ENCODE measurements around the gene TOP3B. TPM values are rescaled to one million over a fixed set of nuclear protein-coding genes. Genes with fewer than 3 reads are reported as not detected.

TOP3B gene
- total and polyA plus RNA-seq, 2 donors (not counting 1 experiment from before 2014, with no cell fraction given), result 7.4 to 16.5 TPM

- TF ChIP-seq CTCF (conservative IDR thresholded peaks at IDR 0.05 in 1 of 2, IDR thresholded peaks at IDR 0.05 in 1 of 2; ENCODE audit: low read depth in 1 of 2, low read length in 2 of 2), result no peak
- TF ChIP-seq EZH2 (IDR thresholded peaks at IDR 0.05; ENCODE audit: low read length, missing control alignments), result no peak
- Histone ChIP-seq H3K9ac (ENCODE audit: insufficient read depth, low read length) (no peak overlapping the region), H3K4me1 (ENCODE audit: control insufficient read depth, extremely low read depth, insufficient read depth, low read length) (peaks cover 42% of the 10 kb centered on the region), H3K9me3 (ENCODE audit: control insufficient read depth, insufficient read depth, low read depth, low read length) (no peaks in the 10 kb centered on the region), H3K27me3 (ENCODE audit: control insufficient read depth, insufficient read depth, low read length) (no peaks in the 10 kb centered on the region), H3K4me2 (ENCODE audit: extremely low read depth, insufficient read depth, low read length) (no peak overlapping the region), H3K36me3 (ENCODE audit: control insufficient read depth, insufficient read depth, low read length) (peaks cover 12% of the 10 kb centered on the region), H3K27ac (ENCODE audit: insufficient read depth, low read length) (peak overlapping the region; percentile 50), H4K20me1 (ENCODE audit: control insufficient read depth, extremely low read depth, insufficient read depth, low read length) (no peaks in the 10 kb centered on the region), H2AFZ (ENCODE audit: low read length) (no peak overlapping the region), H3K79me2 (ENCODE audit: control insufficient read depth, insufficient read depth, low read length) (peaks cover 14% of the 10 kb centered on the region), H3K4me3 (replicated peaks in 1 of 4; ENCODE audit: control extremely low read depth in 1 of 4, insufficient read depth in 1 of 4, low read depth in 3 of 4, low read length in 4 of 4) (no peak overlapping the region)
- no peak for DNase-seq (ENCODE audit: low read depth in 2 of 2)
These were observed 43.1 kb downstream of the TOP3B start for GRCh38 chr22:21939461-21939913.

DNA sequence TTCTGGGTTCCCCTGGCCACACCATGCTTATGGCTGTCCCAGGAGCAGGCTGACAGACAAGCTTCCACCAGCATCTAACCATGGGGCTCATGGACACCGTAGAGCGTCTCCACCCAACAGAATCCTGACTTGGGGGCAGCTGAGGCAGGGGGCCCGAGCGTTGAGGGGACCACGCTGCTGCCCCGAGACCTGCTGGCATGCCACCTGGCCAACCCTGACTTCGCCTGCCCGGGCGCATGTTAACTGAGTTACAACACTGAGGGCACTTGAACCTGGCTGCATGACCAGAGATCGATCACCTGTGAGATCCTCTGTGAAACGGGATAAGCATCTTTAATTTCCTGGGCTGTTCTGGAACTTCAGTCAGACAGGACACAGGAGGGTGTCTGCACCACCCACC, 43.7 kb downstream of the TOP3B start:
- H3K4me2 ChIP-seq (ENCODE audit: extremely low read depth, insufficient read depth, low read length), result peak overlapping the region; percentile 95
- no peak for DNase-seq (ENCODE audit: low read depth in 2 of 2)
- H3K9ac ChIP-seq (ENCODE audit: insufficient read depth, low read length), result no peak overlapping the region
- H4K20me1 ChIP-seq (ENCODE audit: control insufficient read depth, extremely low read depth, insufficient read depth, low read length), result no peaks in the 10 kb centered on the region
- H3K27ac ChIP-seq (ENCODE audit: insufficient read depth, low read length), result peak overlapping the region; percentile 99
- peaks cover 9% of the 10 kb centered on the region for H3K36me3 ChIP-seq (ENCODE audit: control insufficient read depth, insufficient read depth, low read length)
- peaks cover 10% of the 10 kb centered on the region for H3K79me2 ChIP-seq (ENCODE audit: control insufficient read depth, insufficient read depth, low read length)
- peak overlapping the region in 2 of 4 experiments; percentile 65 to 68 for H3K4me3 ChIP-seq (replicated peaks in 1 of 4; ENCODE audit: control extremely low read depth in 1 of 4, insufficient read depth in 1 of 4, low read depth in 3 of 4, low read length in 4 of 4)
- TF ChIP-seq CTCF (conservative IDR thresholded peaks at IDR 0.05 in 1 of 2, IDR thresholded peaks at IDR 0.05 in 1 of 2; ENCODE audit: low read depth in 1 of 2, low read length in 2 of 2), result no peak
- TF ChIP-seq EZH2 (IDR thresholded peaks at IDR 0.05; ENCODE audit: low read length, missing control alignments), result no peak
- peaks cover 39% of the 10 kb centered on the region for H3K4me1 ChIP-seq (ENCODE audit: control insufficient read depth, extremely low read depth, insufficient read depth, low read length)
- no peak overlapping the region for H2AFZ ChIP-seq (ENCODE audit: low read length)
- no peaks in the 10 kb centered on the region for H3K9me3 ChIP-seq (ENCODE audit: control insufficient read depth, insufficient read depth, low read depth, low read length)
- H3K27me3 ChIP-seq (ENCODE audit: control insufficient read depth, insufficient read depth, low read length), result no peaks in the 10 kb centered on the region

DNA sequence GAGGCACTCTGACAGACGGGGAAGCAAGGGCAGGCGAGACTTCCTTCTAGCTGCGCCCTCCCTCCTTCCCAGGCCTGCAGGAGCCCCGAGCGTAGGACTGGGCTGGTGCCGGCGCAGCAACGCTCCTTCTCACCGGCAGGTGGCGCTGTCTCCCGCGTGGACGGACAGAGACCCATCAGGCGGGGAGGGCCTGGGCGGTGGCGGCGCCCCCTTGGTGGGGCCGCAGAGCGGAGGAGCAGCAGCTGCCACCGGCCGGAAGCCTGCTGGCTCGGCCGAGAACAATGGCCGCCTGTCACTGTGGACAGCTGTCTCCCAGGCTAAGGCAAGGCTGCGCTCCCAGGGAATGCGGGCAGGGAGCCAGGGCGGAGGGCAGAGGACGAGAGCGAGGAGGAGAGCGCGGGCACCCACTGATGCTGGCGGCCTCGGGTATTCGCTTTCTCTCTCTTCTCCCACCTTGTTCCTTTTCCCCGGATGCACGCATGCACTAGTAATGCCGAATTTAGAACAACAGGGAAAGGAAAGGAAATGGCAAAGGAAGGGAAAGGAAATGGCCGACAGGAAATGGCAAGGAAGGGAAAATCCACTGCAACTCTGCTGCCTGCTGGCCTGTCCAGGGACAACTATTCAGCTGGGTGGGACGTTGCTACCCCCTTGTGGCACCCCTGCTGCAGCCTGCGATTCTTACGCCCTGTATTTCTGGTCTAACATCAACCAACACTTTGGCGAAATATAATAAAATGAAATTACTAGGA, 44.3 kb downstream of the TOP3B start:
- H3K9ac ChIP-seq (ENCODE audit: insufficient read depth, low read length), result peak overlapping the region; percentile 86
- peak overlapping the region; percentile 95 for H3K4me2 ChIP-seq (ENCODE audit: extremely low read depth, insufficient read depth, low read length)
- H3K4me1 ChIP-seq (ENCODE audit: control insufficient read depth, extremely low read depth, insufficient read depth, low read length), result peaks cover 38% of the 10 kb centered on the region
- no peaks in the 10 kb centered on the region for H3K27me3 ChIP-seq (ENCODE audit: control insufficient read depth, insufficient read depth, low read length)
- TF ChIP-seq EZH2 (IDR thresholded peaks at IDR 0.05; ENCODE audit: low read length, missing control alignments) (no peak), CTCF (conservative IDR thresholded peaks at IDR 0.05 in 1 of 2, IDR thresholded peaks at IDR 0.05 in 1 of 2; ENCODE audit: low read depth in 1 of 2, low read length in 2 of 2) (peak; percentile 92 to 99)
- peaks cover 9% of the 10 kb centered on the region for H3K79me2 ChIP-seq (ENCODE audit: control insufficient read depth, insufficient read depth, low read length)
- peak overlapping the region; percentile 96 for H2AFZ ChIP-seq (ENCODE audit: low read length)
- H3K36me3 ChIP-seq (ENCODE audit: control insufficient read depth, insufficient read depth, low read length), result peaks cover 14% of the 10 kb centered on the region
- peak overlapping the region; percentile 62 to 79 (median 66) for H3K4me3 ChIP-seq (replicated peaks in 1 of 4; ENCODE audit: control extremely low read depth in 1 of 4, insufficient read depth in 1 of 4, low read depth in 3 of 4, low read length in 4 of 4)
- no peaks in the 10 kb centered on the region for H4K20me1 ChIP-seq (ENCODE audit: control insufficient read depth, extremely low read depth, insufficient read depth, low read length)
- peak overlapping the region; percentile 99 for H3K27ac ChIP-seq (ENCODE audit: insufficient read depth, low read length)
- DNase-seq (ENCODE audit: low read depth in 2 of 2), result peak; percentile 81 to 93
- no peaks in the 10 kb centered on the region for H3K9me3 ChIP-seq (ENCODE audit: control insufficient read depth, insufficient read depth, low read depth, low read length)

Data from fibroblast of lung (primary cell).